ENCODE measurements around the gene GPR156.

Gene GPR156

DNA sequence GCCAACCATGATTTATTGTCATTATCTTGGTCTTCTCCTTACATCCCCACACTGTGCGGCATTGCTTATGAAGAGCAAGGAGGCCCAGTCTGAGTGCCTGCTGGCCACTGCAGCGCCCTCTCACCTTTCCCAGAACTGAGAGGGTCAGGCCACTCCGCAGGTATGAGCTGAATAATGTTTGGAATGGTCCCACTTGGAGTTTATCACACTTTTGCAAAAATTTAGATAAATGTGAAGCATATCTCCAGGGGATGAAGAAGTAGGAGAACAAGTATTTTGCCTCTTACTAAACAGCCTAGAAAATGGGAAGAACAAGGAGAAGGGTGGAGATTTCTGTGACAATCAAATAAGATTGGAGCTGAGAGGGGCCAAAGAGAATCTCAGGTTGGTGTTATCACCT, 116.4 kb downstream of the GPR156 start:
- Histone ChIP-seq H3K9me3 (ENCODE audit: control insufficient read depth, low read length) (no peaks in the 10 kb centered on the region), H3K4me3 (ENCODE audit: insufficient read depth, low read depth, low read length, poor library complexity, severe bottlenecking) (no peak overlapping the region), H3K36me3 (ENCODE audit: control insufficient read depth, insufficient read depth, low read length) (no peaks in the 10 kb centered on the region), H3K4me1 (ENCODE audit: control insufficient read depth, insufficient read depth, low read length, poor library complexity, severe bottlenecking) (no peaks in the 10 kb centered on the region), H3K27me3 (replicated peaks; ENCODE audit: control insufficient read depth, insufficient read depth, low read length, poor library complexity, severe bottlenecking) (no peaks in the 10 kb centered on the region), H3K27ac (ENCODE audit: insufficient read depth, low read length, poor library complexity, severe bottlenecking) (no peak overlapping the region)
- DNase-seq, result no peak

DNA sequence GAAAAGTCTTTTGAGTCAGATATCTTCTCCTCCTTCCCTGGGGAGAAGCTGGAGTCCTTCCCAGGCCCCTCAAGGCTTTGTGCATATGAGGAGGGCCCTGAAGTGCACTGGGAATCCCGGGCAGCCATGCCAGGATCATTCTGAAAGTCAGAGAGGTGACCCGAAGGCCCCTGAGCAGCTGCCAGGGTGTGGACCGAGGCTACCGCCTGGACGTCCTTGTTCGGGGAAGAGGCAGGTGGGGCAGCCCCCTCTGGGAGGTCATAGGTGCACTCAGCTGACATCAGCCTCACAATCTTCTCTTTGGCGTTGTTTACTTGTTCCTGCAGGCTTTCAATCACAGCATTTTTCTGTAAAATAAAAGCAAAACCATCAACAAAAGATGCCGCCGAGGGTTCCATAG, 117.0 kb downstream of the GPR156 start:
- H3K36me3 ChIP-seq (ENCODE audit: control insufficient read depth, insufficient read depth, low read length), result no peaks in the 10 kb centered on the region
- no peak overlapping the region for H3K4me3 ChIP-seq (ENCODE audit: insufficient read depth, low read depth, low read length, poor library complexity, severe bottlenecking)
- DNase-seq, result no peak
- no peaks in the 10 kb centered on the region for H3K27me3 ChIP-seq (replicated peaks; ENCODE audit: control insufficient read depth, insufficient read depth, low read length, poor library complexity, severe bottlenecking)
- no peaks in the 10 kb centered on the region for H3K4me1 ChIP-seq (ENCODE audit: control insufficient read depth, insufficient read depth, low read length, poor library complexity, severe bottlenecking)
- no peak overlapping the region for H3K27ac ChIP-seq (ENCODE audit: insufficient read depth, low read length, poor library complexity, severe bottlenecking)
- no peaks in the 10 kb centered on the region for H3K9me3 ChIP-seq (ENCODE audit: control insufficient read depth, low read length)

DNA sequence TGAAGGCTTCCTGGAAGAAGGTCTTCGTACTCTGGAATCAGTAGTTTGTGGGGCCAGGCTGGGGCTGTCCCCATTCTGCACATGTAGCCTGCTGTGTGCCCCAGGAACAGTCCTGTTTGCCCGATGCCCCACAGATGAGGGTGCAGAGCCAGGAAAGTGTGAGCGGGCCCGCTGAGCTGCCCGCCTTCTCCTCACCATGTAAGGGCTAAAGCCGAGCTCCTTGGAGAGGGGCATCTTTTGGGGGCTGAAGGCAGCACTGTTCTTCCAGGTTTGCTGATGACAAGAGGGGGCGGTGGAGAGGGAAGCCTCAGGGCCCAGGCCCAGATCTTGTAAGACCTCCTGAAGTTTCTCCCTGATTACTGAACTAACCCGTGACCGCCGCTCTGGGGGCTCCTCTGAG, 117.5 kb downstream of the GPR156 start:
- Histone ChIP-seq H3K9me3 (ENCODE audit: control insufficient read depth, low read length) (no peaks in the 10 kb centered on the region), H3K27ac (ENCODE audit: insufficient read depth, low read length, poor library complexity, severe bottlenecking) (no peak overlapping the region), H3K27me3 (replicated peaks; ENCODE audit: control insufficient read depth, insufficient read depth, low read length, poor library complexity, severe bottlenecking) (no peaks in the 10 kb centered on the region), H3K4me3 (ENCODE audit: insufficient read depth, low read depth, low read length, poor library complexity, severe bottlenecking) (no peak overlapping the region), H3K36me3 (ENCODE audit: control insufficient read depth, insufficient read depth, low read length) (no peaks in the 10 kb centered on the region), H3K4me1 (ENCODE audit: control insufficient read depth, insufficient read depth, low read length, poor library complexity, severe bottlenecking) (no peaks in the 10 kb centered on the region)
- DNase-seq, result no peak

DNA sequence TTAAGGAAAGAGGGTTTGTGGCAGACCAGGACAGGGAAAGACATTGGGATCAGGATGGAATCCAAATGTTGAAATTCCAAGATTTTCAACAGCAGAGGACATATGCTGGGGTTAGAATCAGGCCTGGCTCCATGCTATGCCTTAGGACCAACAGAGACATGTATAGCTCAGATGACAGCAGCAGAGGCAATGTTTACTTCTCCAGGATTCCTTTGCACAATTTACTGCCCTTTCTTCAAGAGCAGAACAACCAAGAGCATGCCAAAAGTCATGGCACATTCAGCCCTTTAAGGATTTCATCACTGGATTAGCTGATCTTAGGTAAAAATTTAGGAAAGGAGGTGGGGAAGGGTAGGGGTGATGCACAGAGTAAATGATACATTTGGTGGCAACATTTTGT, 121.2 kb downstream of the GPR156 start:
- Histone ChIP-seq H3K27ac (ENCODE audit: insufficient read depth, low read length, poor library complexity, severe bottlenecking) (no peak overlapping the region), H3K27me3 (replicated peaks; ENCODE audit: control insufficient read depth, insufficient read depth, low read length, poor library complexity, severe bottlenecking) (no peaks in the 10 kb centered on the region), H3K4me3 (ENCODE audit: insufficient read depth, low read depth, low read length, poor library complexity, severe bottlenecking) (no peak overlapping the region), H3K4me1 (ENCODE audit: control insufficient read depth, insufficient read depth, low read length, poor library complexity, severe bottlenecking) (no peaks in the 10 kb centered on the region), H3K9me3 (ENCODE audit: control insufficient read depth, low read length) (no peaks in the 10 kb centered on the region), H3K36me3 (ENCODE audit: control insufficient read depth, insufficient read depth, low read length) (no peaks in the 10 kb centered on the region)
- DNase-seq, result no peak

GRCh38 chr3:120163026-120163425, 122.0 kb downstream of the GPR156 start:
- Histone ChIP-seq H3K4me3 (ENCODE audit: insufficient read depth, low read depth, low read length, poor library complexity, severe bottlenecking) (no peak overlapping the region), H3K27me3 (replicated peaks; ENCODE audit: control insufficient read depth, insufficient read depth, low read length, poor library complexity, severe bottlenecking) (no peaks in the 10 kb centered on the region), H3K4me1 (ENCODE audit: control insufficient read depth, insufficient read depth, low read length, poor library complexity, severe bottlenecking) (no peaks in the 10 kb centered on the region), H3K36me3 (ENCODE audit: control insufficient read depth, insufficient read depth, low read length) (no peaks in the 10 kb centered on the region), H3K9me3 (ENCODE audit: control insufficient read depth, low read length) (no peaks in the 10 kb centered on the region), H3K27ac (ENCODE audit: insufficient read depth, low read length, poor library complexity, severe bottlenecking) (no peak overlapping the region)
- no peak for DNase-seq

DNA sequence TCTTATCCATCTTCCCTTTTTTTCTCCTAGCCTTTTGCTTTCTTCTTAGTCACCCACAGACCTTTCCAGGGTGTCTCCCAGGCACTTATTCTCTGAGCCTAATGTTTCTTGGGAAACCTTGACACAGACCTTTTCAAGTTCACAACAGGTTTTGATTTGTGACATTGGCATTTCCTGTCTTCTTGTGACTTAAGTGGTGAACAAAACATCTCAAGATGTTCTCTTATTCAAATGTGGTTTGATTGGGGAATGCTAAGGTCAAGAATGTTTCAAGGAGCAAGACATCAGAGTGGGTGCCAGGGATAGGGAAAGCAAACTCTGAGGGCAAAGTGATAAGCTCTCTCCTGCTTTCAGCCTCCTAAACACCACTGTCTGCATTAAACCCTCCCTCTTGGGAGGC, 122.6 kb downstream of the GPR156 start:
- no peak for DNase-seq
- Histone ChIP-seq H3K36me3 (ENCODE audit: control insufficient read depth, insufficient read depth, low read length) (no peaks in the 10 kb centered on the region), H3K4me3 (ENCODE audit: insufficient read depth, low read depth, low read length, poor library complexity, severe bottlenecking) (no peak overlapping the region), H3K27ac (ENCODE audit: insufficient read depth, low read length, poor library complexity, severe bottlenecking) (no peak overlapping the region), H3K4me1 (ENCODE audit: control insufficient read depth, insufficient read depth, low read length, poor library complexity, severe bottlenecking) (no peaks in the 10 kb centered on the region), H3K27me3 (replicated peaks; ENCODE audit: control insufficient read depth, insufficient read depth, low read length, poor library complexity, severe bottlenecking) (no peaks in the 10 kb centered on the region), H3K9me3 (ENCODE audit: control insufficient read depth, low read length) (no peaks in the 10 kb centered on the region)

DNA sequence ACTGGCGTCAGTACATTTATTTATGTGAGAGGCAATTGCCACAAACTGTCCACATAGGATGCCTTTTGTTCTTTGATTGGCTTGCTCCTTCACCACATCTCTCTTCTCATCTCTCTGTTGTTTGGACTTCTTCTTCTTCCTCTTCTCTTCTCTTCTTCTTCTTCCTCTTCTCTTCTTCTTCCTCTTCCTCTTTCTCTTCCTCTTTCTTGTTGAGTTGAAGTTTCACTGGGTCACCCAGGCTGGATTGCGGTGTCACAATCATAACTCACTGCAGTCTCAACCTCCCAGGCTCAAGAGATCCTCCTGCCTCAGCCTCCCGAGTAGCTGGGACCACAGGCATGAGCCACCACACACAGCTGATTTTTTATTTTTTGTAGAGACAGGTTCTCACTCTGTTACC, 123.1 kb downstream of the GPR156 start:
- no peaks in the 10 kb centered on the region for H3K9me3 ChIP-seq (ENCODE audit: control insufficient read depth, low read length)
- no peak overlapping the region for H3K4me3 ChIP-seq (ENCODE audit: insufficient read depth, low read depth, low read length, poor library complexity, severe bottlenecking)
- H3K27ac ChIP-seq (ENCODE audit: insufficient read depth, low read length, poor library complexity, severe bottlenecking), result no peak overlapping the region
- DNase-seq, result no peak
- no peaks in the 10 kb centered on the region for H3K27me3 ChIP-seq (replicated peaks; ENCODE audit: control insufficient read depth, insufficient read depth, low read length, poor library complexity, severe bottlenecking)
- no peaks in the 10 kb centered on the region for H3K36me3 ChIP-seq (ENCODE audit: control insufficient read depth, insufficient read depth, low read length)
- H3K4me1 ChIP-seq (ENCODE audit: control insufficient read depth, insufficient read depth, low read length, poor library complexity, severe bottlenecking), result no peaks in the 10 kb centered on the region

DNA sequence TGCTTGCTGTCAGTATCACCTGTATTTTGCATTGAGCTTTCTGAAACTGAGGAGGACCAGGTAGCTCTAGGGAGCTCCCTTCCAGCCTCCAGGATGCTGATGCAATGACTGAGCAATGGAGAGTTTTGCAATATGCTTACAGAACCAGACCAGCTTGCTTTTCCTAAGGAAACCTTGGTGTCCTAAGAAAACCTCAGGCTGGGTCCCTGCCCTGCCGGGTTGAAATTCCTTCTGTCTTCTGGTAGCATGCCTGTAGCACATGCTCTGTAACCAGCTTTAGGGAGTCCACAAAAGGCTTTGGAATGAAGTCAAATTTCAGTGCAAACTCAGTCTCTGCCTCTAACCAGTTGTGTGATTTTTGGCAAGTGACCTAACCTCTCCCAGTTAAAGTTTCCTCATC, 125.0 kb downstream of the GPR156 start:
- H3K27me3 ChIP-seq (replicated peaks; ENCODE audit: control insufficient read depth, insufficient read depth, low read length, poor library complexity, severe bottlenecking), result no peaks in the 10 kb centered on the region
- no peaks in the 10 kb centered on the region for H3K4me1 ChIP-seq (ENCODE audit: control insufficient read depth, insufficient read depth, low read length, poor library complexity, severe bottlenecking)
- H3K9me3 ChIP-seq (ENCODE audit: control insufficient read depth, low read length), result peaks cover 4% of the 10 kb centered on the region
- no peaks in the 10 kb centered on the region for H3K36me3 ChIP-seq (ENCODE audit: control insufficient read depth, insufficient read depth, low read length)
- H3K27ac ChIP-seq (ENCODE audit: insufficient read depth, low read length, poor library complexity, severe bottlenecking), result no peak overlapping the region
- no peak for DNase-seq
- no peak overlapping the region for H3K4me3 ChIP-seq (ENCODE audit: insufficient read depth, low read depth, low read length, poor library complexity, severe bottlenecking)

DNA sequence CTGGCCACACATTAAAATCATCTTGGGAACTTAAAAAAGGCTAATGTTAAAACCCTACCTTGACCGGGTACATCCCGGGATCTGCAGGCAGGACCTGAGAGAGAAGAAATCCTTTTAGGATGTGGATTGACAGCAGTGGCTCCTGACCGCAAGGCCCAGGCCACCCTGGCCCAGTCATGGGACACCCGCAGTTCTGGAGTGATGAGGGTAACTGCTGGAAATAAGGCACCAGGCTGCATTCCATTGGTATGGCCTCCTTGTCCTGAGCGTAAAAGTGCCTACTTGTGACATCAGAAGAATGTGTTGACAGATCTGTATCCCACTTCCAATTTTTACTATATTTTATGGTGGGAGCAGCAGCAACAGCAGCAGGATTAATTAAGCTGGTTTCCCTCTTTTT, 127.3 kb downstream of the GPR156 start:
- peaks cover 5% of the 10 kb centered on the region for H3K9me3 ChIP-seq (ENCODE audit: control insufficient read depth, low read length)
- no peaks in the 10 kb centered on the region for H3K4me1 ChIP-seq (ENCODE audit: control insufficient read depth, insufficient read depth, low read length, poor library complexity, severe bottlenecking)
- no peaks in the 10 kb centered on the region for H3K36me3 ChIP-seq (ENCODE audit: control insufficient read depth, insufficient read depth, low read length)
- H3K27ac ChIP-seq (ENCODE audit: insufficient read depth, low read length, poor library complexity, severe bottlenecking), result no peak overlapping the region
- H3K27me3 ChIP-seq (replicated peaks; ENCODE audit: control insufficient read depth, insufficient read depth, low read length, poor library complexity, severe bottlenecking), result no peaks in the 10 kb centered on the region
- no peak for DNase-seq
- no peak overlapping the region for H3K4me3 ChIP-seq (ENCODE audit: insufficient read depth, low read depth, low read length, poor library complexity, severe bottlenecking)

DNA sequence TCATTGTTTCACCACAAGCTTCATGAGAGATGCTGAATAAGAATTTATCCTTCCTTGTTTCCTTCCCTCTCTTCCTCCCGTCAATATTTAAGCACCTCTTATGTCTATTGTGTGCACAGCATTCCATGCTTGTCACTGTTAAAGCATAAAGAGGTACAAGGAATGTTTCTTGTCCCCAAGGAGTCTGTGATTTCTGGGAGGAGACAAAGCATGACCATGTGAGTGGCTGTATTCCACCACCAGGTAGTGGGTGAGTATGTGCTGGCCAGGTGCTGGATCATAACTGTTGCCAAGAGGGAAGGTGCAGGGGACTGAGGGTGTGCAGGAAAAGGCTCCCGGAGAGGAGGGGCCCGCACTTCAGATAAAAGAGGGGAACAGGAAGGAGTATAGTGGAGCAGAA, 127.9 kb downstream of the GPR156 start:
- Histone ChIP-seq H3K36me3 (ENCODE audit: control insufficient read depth, insufficient read depth, low read length) (no peaks in the 10 kb centered on the region), H3K4me1 (ENCODE audit: control insufficient read depth, insufficient read depth, low read length, poor library complexity, severe bottlenecking) (no peaks in the 10 kb centered on the region), H3K27ac (ENCODE audit: insufficient read depth, low read length, poor library complexity, severe bottlenecking) (no peak overlapping the region), H3K27me3 (replicated peaks; ENCODE audit: control insufficient read depth, insufficient read depth, low read length, poor library complexity, severe bottlenecking) (no peaks in the 10 kb centered on the region), H3K9me3 (ENCODE audit: control insufficient read depth, low read length) (peaks cover 5% of the 10 kb centered on the region), H3K4me3 (ENCODE audit: insufficient read depth, low read depth, low read length, poor library complexity, severe bottlenecking) (no peak overlapping the region)
- DNase-seq, result no peak

- DNase-seq, result no peak
- Histone ChIP-seq H3K36me3 (ENCODE audit: control insufficient read depth, insufficient read depth, low read length) (no peaks in the 10 kb centered on the region), H3K9me3 (ENCODE audit: control insufficient read depth, low read length) (peaks cover 5% of the 10 kb centered on the region), H3K4me3 (ENCODE audit: insufficient read depth, low read depth, low read length, poor library complexity, severe bottlenecking) (no peak overlapping the region), H3K27ac (ENCODE audit: insufficient read depth, low read length, poor library complexity, severe bottlenecking) (no peak overlapping the region), H3K27me3 (replicated peaks; ENCODE audit: control insufficient read depth, insufficient read depth, low read length, poor library complexity, severe bottlenecking) (no peaks in the 10 kb centered on the region), H3K4me1 (ENCODE audit: control insufficient read depth, insufficient read depth, low read length, poor library complexity, severe bottlenecking) (no peaks in the 10 kb centered on the region)
Observed at GRCh38 chr3:120156699-120157098, 128.3 kb downstream of the GPR156 start.
